A204.1 (cell line): ENCODE measurements around the gene ABCD4.

Experiments
- FAIRE-seq: peaks from 2 replicates; lab custom pipeline; 2012; peaks lifted over from hg19 to GRCh38; lab: Jason Lieb, UNC

Gene ABCD4

DNA sequence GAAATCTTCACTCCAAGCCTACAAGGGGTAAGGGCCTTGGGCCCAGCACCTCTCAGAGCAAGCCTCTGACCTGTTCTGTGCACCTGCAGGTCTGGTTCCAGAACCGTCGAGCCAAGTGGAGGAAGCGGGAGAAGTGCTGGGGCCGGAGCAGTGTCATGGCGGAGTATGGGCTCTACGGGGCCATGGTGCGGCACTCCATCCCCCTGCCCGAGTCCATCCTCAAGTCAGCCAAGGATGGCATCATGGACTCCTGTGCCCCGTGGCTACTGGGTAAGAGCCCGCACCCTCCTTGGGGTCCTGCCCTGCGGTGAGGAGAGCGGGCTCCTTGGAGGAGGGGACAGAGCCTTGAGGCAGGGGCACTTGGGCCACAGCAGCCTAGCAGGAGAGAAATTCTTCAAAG lies 43.2 kb downstream of the ABCD4 start:
- FAIRE-seq: no peak

DNA sequence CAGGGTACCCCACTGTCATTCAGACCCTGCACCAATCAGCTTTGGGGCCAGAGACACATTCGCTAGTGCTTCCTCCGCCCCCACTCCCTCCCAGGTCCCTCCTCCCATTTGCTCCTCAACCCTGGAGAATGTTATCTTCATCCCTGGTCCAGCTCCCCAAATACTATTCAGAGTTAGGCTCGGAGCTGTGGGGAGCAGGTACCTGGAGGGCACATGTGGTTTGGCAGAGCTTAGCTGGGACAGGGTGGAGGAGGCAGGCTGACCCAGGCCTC lies 44.0 kb downstream of the ABCD4 start:
- no peak for FAIRE-seq

DNA sequence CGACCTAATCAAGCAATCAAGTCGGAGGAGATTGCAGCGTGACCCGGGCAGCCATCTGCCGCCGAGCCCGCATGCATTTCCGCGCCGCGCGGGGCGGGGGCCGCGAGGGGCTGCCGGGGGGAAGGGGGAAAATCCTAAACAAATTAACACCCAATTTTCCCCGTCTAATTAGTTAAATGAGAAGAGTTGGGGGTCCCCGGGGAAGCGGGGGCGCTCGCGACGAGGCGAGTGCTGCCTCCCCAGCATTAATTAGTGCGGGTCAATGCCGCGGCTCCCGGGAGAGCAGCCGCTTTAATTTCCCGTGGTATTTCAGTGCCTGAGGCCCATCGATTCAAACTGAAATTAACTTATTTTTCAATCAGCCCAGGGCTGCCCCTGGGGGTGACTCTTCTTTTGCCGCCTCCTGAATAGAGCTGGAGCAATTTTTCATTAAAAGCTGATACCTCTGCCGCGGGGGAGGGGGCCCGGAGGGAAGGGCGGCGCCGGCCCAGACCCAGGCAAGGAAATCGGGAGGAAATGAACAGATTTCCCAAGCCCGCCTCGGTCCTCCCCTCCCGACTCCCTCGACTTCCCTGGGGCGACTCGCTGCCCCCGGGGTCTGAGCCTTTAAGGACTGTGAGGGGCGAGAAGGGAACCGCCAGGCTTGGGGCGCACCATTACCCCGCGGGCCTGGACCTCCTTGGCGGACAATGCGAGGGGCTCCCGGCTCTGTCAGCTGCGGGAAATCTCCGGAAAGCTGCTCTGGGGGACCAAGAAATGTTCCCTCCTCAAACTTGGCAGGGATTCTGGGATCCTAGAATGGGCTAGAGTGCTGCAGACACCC lies 44.6 kb downstream of the ABCD4 start:
- no peak for FAIRE-seq

- no peak for FAIRE-seq
Measured at GRCh38 chr14:74257078-74257940, 45.4 kb downstream of the ABCD4 start.

DNA sequence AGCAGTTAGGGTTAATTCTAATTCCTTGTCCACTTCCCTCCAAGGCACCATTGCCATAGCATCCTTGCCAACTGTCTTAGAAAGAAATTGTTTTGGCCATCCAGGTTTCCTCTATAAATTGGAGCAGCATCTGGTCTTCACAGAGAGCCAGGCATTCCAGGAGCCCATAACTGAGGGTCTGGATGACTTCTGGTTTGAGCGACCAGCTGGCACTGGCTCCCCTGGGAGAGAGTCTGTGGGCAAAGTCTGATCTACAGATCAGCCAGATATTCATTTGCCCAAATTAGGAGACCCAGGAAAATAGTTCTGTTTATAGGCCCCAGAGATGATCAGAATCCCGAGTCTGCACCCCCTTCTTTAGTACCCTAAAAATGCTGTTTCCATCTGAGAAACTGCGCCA lies 47.5 kb downstream of the ABCD4 start:
- FAIRE-seq: no peak

DNA sequence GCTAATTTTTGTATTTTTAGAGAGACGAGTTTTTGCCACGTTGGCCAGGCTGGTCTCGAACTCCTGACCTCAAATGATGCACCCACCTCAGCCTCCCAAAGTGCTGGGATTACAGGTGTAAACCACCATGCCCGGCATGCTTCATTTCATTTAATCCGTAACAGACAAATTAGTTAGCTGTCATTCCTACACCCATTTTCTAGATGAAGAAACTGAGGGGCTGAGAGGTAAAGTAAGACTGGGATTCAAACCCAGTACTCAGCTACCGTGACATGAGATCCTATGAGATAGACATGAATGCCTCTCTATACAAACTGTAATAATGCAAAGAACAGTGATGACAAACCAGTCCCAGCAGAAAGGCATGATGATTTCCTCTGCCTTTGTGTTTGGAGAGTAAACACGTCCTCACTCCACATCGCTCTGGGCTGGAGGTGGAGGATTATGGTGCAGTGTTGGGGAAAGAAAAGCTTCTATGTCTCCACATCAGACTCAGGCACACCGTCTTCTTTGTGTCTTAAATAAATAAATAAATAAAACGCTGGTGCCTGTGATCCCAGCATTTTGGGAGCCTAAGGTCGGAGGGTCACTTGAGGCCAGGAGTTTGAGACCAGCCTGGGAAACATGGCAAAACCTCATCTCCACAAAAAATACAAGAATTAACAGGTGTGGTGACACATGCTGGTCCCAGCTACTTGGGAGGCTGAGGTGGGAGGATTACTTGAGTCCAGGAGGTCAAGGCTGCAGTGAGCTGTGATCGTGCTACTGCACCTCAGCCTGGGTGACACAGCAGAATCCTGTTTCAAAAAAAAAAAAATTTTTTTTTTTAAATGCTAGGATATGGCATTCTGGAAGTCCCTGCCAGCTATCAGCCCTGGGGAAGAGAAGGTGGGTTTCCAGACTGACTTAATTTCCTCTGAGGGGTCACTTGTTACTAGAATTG lies 53.0 kb downstream of the ABCD4 start:
- no peak for FAIRE-seq

DNA sequence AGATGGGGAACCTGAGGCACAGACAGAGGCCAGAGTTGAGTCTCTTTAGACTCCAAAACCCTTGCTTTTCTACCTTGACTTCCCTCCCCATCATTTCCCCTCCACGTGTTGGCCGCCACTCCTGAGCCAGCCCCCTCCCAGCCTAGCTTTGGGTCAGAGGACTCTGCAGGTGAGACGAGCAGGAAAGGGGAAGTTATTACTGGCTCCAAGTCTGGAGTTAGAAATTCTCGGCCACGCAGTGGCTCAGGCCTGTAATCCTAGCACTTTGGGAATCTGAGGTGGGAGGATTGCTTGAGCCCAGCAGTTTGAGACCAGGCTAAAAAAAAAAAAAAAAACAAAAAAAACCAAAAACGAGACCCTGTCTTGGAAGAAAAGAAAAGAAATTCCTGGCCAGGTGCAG lies 54.7 kb downstream of the ABCD4 start:
- FAIRE-seq: no peak

DNA sequence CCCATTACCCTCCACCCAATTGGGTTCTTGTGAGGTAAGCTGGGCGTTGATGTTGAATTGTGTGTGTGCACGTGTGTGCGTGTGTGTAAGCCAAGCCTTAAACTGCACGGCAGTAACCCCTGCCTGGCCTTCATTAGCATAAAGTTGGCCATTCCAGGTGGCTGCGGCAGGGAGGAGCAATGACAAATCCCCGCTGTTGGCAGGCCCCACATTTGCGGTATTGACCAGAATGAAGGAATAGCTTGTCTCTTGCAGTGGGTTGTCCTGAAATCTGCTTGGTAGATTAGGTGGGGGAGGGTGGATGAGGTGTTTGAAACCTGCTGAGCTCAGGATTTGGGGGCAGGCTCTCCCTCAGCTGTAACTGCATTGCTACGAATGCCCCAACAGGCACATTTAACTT lies 56.2 kb downstream of the ABCD4 start:
- no peak for FAIRE-seq

DNA sequence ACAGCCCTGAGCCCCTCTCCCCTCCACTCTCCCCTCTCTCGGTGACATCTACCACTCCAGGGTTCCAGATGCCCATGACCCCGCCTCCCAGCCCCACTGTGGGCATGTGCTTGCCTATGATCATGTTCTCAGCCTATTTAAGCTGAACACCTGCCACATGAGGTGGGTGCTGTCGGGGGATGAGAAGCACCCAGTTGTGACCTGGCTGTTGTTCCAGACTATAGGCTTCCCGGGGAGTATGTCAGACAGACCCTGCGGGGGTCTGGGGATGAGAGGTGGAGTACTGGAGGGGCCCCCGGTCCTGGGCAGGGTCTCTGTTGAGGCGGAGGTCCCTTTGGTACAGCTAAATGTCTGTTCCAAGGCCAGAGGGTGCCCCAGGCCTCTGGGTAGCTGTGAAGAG lies 57.4 kb downstream of the ABCD4 start:
- FAIRE-seq: no peak

DNA sequence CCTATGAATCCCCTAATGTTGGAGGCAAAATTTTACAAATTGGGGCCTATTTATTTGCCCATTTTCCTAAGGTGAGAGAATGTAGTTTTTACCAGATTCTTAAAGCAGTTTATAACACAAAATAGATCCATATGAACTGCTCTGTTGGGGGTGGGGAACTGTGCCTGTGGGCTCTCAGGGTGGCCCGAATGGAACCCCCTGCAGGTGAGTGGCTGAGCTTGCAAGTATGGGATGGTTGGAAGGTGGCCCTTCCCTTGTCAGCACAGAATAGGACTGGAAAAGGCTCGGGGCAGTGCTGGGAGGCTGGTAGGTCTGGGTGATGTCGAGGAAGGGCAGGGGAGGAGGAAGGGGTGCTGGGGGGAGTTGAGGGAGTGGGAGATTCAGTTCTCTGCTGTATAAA lies 58.6 kb downstream of the ABCD4 start:
- no peak for FAIRE-seq

- no peak for FAIRE-seq
Measured at GRCh38 chr14:74243051-74243450, 59.7 kb downstream of the ABCD4 start.

DNA sequence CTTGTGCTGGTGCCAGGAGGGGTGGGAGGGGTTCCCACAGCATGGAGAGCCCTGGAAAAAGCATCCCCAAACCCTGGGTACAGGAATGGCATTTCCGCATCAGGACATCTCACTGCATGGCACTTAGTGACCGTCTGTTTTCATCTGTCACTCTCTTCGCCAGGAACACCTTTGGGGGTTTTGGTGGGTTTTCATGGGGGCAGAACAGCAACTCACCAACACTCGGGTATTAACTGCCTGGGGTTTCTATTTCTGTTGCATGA lies 60.0 kb downstream of the ABCD4 start:
- no peak for FAIRE-seq

GRCh38 chr14:74242021-74242779 lies 60.5 kb downstream of the ABCD4 start:
- no peak for FAIRE-seq

DNA sequence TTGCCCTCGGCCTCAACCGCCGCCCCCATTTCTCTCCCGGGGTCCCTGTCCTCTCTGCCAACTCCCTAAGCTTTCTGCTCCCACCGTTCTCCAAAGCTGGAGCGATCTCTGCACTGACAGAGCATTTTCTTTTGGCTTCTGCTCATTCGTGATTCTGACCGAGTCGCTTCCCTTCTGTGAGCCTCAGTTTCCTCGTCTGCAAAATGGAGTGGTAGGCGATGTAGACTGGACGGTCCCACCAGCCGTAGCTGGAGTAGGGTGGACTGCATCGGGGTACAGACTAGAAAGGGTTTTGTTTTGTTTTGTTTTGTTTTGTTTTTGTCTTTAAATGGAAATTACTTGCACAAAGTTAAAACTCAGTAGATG lies 61.1 kb downstream of the ABCD4 start:
- no peak for FAIRE-seq

DNA sequence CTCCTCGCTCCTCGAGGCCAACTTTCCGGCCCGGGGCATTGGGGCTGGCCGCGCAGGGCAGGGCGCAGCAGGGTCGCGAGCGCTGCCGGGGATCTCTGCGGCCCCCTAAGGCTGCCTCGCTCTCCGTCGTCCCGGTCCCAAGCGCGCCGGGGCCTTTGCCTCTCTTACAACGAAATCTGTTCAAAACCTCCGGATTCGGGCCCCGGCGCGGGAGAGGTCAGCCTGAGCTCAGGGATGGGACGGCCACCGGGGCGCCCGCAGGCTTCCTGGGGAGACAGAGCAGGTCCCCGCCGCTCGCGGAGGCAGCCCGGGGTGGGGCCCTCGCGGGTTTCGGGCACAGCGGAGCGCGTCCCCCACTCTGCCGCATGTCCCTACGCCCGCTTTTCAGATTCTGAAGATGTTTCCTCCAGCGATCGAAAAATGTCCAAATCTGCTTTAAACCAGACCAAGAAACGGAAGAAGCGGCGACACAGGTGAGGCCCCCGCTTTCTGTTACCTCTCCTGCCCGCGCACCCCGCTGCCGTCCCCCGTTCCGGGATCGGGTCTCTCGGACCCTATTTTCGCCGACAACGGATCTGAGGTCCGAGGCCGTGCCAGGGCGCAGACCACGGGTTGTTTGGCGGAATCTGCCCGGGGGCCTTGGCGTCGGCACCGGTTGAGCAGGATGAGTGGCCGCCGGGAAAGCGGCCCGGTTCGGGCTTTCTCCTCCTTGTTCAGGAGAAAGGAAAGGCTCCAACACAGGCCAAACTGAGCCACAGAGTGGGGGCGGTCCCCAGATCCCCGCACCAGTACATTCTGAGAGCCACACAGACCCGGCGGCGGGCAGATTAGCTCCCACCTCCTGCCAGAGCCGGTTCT lies 61.7 kb downstream of the ABCD4 start:
- no peak for FAIRE-seq

DNA sequence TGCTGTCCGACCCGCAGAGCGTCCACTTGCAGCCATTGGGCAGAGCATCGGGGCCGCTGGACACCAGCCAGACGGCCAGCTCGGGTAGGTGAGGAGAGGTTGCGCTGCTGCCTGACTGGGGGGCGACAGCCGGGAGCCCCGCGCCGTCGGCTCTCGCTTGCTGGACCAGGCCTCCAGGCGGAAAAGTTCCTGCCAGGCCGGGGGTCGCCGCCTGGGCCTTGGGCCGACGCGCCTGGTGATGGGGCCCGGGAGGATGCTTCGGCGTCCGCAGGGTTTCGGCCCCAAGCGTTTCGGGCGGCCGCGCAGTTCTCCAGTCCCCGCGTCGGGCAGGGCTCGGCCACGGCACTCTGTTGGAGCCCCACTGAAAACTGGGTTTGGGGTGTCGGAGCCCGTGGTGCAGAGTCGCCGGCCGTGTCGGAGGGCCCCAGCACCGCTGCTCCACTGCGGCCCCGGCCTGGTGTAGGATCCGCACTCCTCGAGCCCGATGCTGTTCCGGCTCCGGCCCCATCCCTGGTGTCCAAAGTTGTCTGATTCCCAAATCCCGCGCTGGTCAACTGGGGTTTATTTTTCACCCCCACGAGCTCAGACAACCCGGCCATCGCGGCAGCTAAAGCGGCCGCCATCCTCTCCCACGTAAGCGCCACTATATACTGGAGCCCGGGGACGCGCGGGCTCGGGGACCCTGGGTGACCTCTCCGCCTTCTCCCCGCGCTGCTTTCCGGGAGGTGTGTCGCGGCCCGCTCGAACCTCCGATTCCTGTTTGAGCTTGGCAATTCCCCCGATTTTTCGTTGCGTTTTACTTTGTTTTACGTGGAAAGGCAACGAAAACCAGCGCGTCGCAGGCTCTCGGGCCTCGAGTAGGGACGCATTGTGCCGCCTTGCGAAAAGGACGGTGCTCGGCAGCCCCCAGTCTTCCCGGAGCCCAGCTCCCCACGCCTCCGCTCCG lies 62.6 kb downstream of the ABCD4 start:
- no peak for FAIRE-seq

GRCh38 chr14:74238974-74239847 lies 63.5 kb downstream of the ABCD4 start, which contains the start of gene VSX2:
TSS of gene VSX2 (plus strand) at chr14:74239449. CDS start at chr14:74239562, 113 bp downstream.
- no peak for FAIRE-seq

GRCh38 chr14:74237441-74237840 lies 65.3 kb downstream of the ABCD4 start:
- no peak for FAIRE-seq
